ENCODE measurements around the gene MYH11. TPM values are rescaled to one million over a fixed set of nuclear protein-coding genes. Genes with fewer than 3 reads are reported as not detected.
A peak's percentile ranks its signal among the peaks of the same experiment; 100 is the strongest.

The MYH11 gene
- total RNA-seq, 1 donor from 2014 or later, result 0.07 TPM

- H3K36me3 ChIP-seq, result no peaks in the 10 kb centered on the region
- Mint-ChIP-seq H3K4me3 (no peak overlapping the region), H3K27ac (no peak overlapping the region), H3K27me3 (ENCODE audit: insufficient read depth, low read depth) (peaks cover 8% of the 10 kb centered on the region), H3K36me3 (no peaks in the 10 kb centered on the region), H3K4me1 (no peaks in the 10 kb centered on the region), H3K9me3 (no peaks in the 10 kb centered on the region)
- no peak overlapping the region for H3K27ac ChIP-seq
- no peaks in the 10 kb centered on the region for H3K27me3 ChIP-seq
- TF ChIP-seq CTCF (IDR thresholded peaks at IDR 0.05), result no peak
- no peak for TF ChIP-seq EZH2 (IDR thresholded peaks at IDR 0.05)
- no peak for TF ChIP-seq EZH2phosphoT487 (IDR thresholded peaks at IDR 0.05)
- H4K20me1 ChIP-seq (ENCODE audit: low read depth), result no peaks in the 10 kb centered on the region
- H3K79me2 ChIP-seq (ENCODE audit: low read depth), result no peaks in the 10 kb centered on the region
- H3K4me3 ChIP-seq, result no peak overlapping the region
- no peaks in the 10 kb centered on the region for H3K9me3 ChIP-seq (ENCODE audit: low read depth)
- H2AFZ ChIP-seq (replicated peaks), result no peak overlapping the region
- H3K9ac ChIP-seq, result no peak overlapping the region
- H3F3A ChIP-seq (ENCODE audit: low read depth), result peaks cover 3% of the 10 kb centered on the region
- H3K4me2 ChIP-seq, result no peak overlapping the region
- no peak for DNase-seq (ENCODE audit: low spot score)
- no peaks in the 10 kb centered on the region for H3K4me1 ChIP-seq
Observed at GRCh38 chr16:15759070-15759469, 97.8 kb downstream of the MYH11 start.

GRCh38 chr16:15757630-15758251 is 99.1 kb downstream of the MYH11 start:
- H4K20me1 ChIP-seq (ENCODE audit: low read depth), result no peaks in the 10 kb centered on the region
- TF ChIP-seq CTCF (IDR thresholded peaks at IDR 0.05) (no peak), EZH2 (IDR thresholded peaks at IDR 0.05) (no peak), EZH2phosphoT487 (IDR thresholded peaks at IDR 0.05) (no peak)
- H3K79me2 ChIP-seq (ENCODE audit: low read depth), result no peaks in the 10 kb centered on the region
- peaks cover 3% of the 10 kb centered on the region for H3F3A ChIP-seq (ENCODE audit: low read depth)
- no peaks in the 10 kb centered on the region for H3K4me1 ChIP-seq
- no peak overlapping the region for H3K4me2 ChIP-seq
- H3K36me3 ChIP-seq, result no peaks in the 10 kb centered on the region
- H3K36me3 Mint-ChIP-seq, result no peaks in the 10 kb centered on the region
- no peaks in the 10 kb centered on the region for H3K4me1 Mint-ChIP-seq
- H3K4me3 ChIP-seq, result no peak overlapping the region
- H3K9me3 Mint-ChIP-seq, result no peaks in the 10 kb centered on the region
- no peak overlapping the region for H3K27ac ChIP-seq
- no peak for DNase-seq (ENCODE audit: low spot score)
- H3K9ac ChIP-seq, result no peak overlapping the region
- no peaks in the 10 kb centered on the region for H3K9me3 ChIP-seq (ENCODE audit: low read depth)
- H3K4me3 Mint-ChIP-seq, result no peak overlapping the region
- peaks cover 8% of the 10 kb centered on the region for H3K27me3 Mint-ChIP-seq (ENCODE audit: insufficient read depth, low read depth)
- no peak overlapping the region for H3K27ac Mint-ChIP-seq
- H2AFZ ChIP-seq (replicated peaks), result no peak overlapping the region
- H3K27me3 ChIP-seq, result no peaks in the 10 kb centered on the region

GRCh38 chr16:15757077-15757386 is 99.8 kb downstream of the MYH11 start:
- no peaks in the 10 kb centered on the region for H3K4me1 Mint-ChIP-seq
- Histone ChIP-seq H2AFZ (replicated peaks) (peak overlapping the region; percentile 63), H3K79me2 (ENCODE audit: low read depth) (no peaks in the 10 kb centered on the region), H3K27me3 (no peaks in the 10 kb centered on the region), H3K4me3 (peak overlapping the region; percentile 19), H3K36me3 (no peaks in the 10 kb centered on the region), H3K9me3 (ENCODE audit: low read depth) (no peaks in the 10 kb centered on the region), H3K4me1 (no peaks in the 10 kb centered on the region), H3K4me2 (no peak overlapping the region), H3K9ac (no peak overlapping the region), H4K20me1 (ENCODE audit: low read depth) (no peaks in the 10 kb centered on the region), H3K27ac (no peak overlapping the region), H3F3A (ENCODE audit: low read depth) (peaks cover 3% of the 10 kb centered on the region)
- H3K36me3 Mint-ChIP-seq, result no peaks in the 10 kb centered on the region
- no peak for TF ChIP-seq EZH2 (IDR thresholded peaks at IDR 0.05)
- TF ChIP-seq CTCF (IDR thresholded peaks at IDR 0.05), result no peak
- no peak for TF ChIP-seq EZH2phosphoT487 (IDR thresholded peaks at IDR 0.05)
- peaks cover 8% of the 10 kb centered on the region for H3K27me3 Mint-ChIP-seq (ENCODE audit: insufficient read depth, low read depth)
- no peak overlapping the region for H3K4me3 Mint-ChIP-seq
- H3K9me3 Mint-ChIP-seq, result no peaks in the 10 kb centered on the region
- no peak for DNase-seq (ENCODE audit: low spot score)
- no peak overlapping the region for H3K27ac Mint-ChIP-seq

Data from neural progenitor cell (in vitro differentiated cells).